Spleen (tissue), 11 donors: Measurements from ENCODE around the gene LOXL3. TPM values are rescaled to one million over a fixed set of nuclear protein-coding genes. Genes with fewer than 3 reads are reported as not detected.

Experiments
- DNase-seq: peaks from one replicate; pipeline ENCODE4 v3.0.0-alpha.2; 2020
- H3K27ac ChIP-seq, 8 donors: fragments of 200-600 bp; sonication (generic) in 7 of 8; 1 replicate in 4 of 8; 2 replicates in 4 of 8; pipeline versions ENCODE4 v1.5.0 to v1.8.0; 2016 to 2021; ENCODE audit warnings: inconsistent platforms in 4 of 8, mild to moderate bottlenecking in 4 of 8, moderate library complexity in 1 of 8
- H3K27me3 ChIP-seq, 7 donors: fragments of 200-600 bp; sonication (generic) in 6 of 7; replicated peaks in 1 of 7; 1 replicate in 4 of 7; 2 replicates in 3 of 7; pipeline versions ENCODE4 v1.5.0 to v1.8.0; 2016 to 2021; ENCODE audit warnings: inconsistent platforms in 3 of 7, mild to moderate bottlenecking in 1 of 7
- H3K36me3 ChIP-seq, 6 donors: fragments of 200-600 bp; sonication (generic) in 5 of 6; 1 replicate in 4 of 6; 2 replicates in 2 of 6; pipeline versions ENCODE4 v1.5.0 to v1.8.0; 2016 to 2021; ENCODE audit warnings: inconsistent platforms in 2 of 6
- H3K4me1 ChIP-seq, 6 donors: fragments of 200-600 bp; sonication (generic) in 5 of 6; 1 replicate in 3 of 6; 2 replicates in 3 of 6; pipeline versions ENCODE4 v1.5.0 to v1.8.0; 2016 to 2021; ENCODE audit warnings: inconsistent platforms in 3 of 6
- H3K4me3 ChIP-seq, 8 donors: fragments of 200-600 bp; sonication (generic) in 7 of 8; 1 replicate in 4 of 8; 2 replicates in 4 of 8; pipeline versions ENCODE4 v1.5.0 to v1.8.0; 2016 to 2021; ENCODE audit warnings: inconsistent platforms in 4 of 8, mild to moderate bottlenecking in 4 of 8, moderate library complexity in 2 of 8
- H3K9me3 ChIP-seq, 8 donors: fragments of 200-600 bp; sonication (generic) in 7 of 8; 1 replicate in 4 of 8; 2 replicates in 4 of 8; pipeline versions ENCODE4 v1.5.0 to v1.8.0; 2016 to 2021; ENCODE audit warnings: inconsistent platforms in 4 of 8
- POLR2A ChIP-seq, 3 donors: fragments of 450-650 bp; IDR thresholded peaks; one replicate each; pipeline ENCODE4 v1.5.1; 2017; ENCODE audit warnings: antibody characterized with exemption in 3 of 3, mild to moderate bottlenecking in 1 of 3
- POLR2AphosphoS5 ChIP-seq, 3 donors: sonication (generic); formaldehyde crosslinking; IDR thresholded peaks; one replicate each; pipeline ENCODE4 v1.5.1; 2017; ENCODE audit warnings: antibody characterized with exemption in 3 of 3
- WGBS, 5 donors: extraction: QIAGEN DNeasy Blood & Tissue Kit in 3 of 5; methylation state at CpG; one replicate each; pipeline versions ENCODE4 v1.1.5 to v1.1.7; 2013 to 2018; 5-methylcytosine and 5-hydroxymethylcytosine counted together
- intact Hi-C: fragments of 100-400 bp; cut with DNase I; formaldehyde crosslinking; loops from one replicate; pipeline ENCODE4 v1.15.0; 2023; ENCODE audit warnings: low total_unique reads
- polyA plus RNA-seq, 3 donors: library from polyadenylated mRNA; stranded (reverse); fragments of 200-250 nt; gene quantifications; one replicate each; pipeline ENCODE4 v1.2.1, GENCODE V29; 2013
- total RNA-seq, 7 donors: library from RNA; depleted of rRNA in 3 of 7; stranded (reverse); fragments of >200 nt in 3 of 7; fragmentation: NEBNext Ultra II Directional in 4 of 7; extraction: Animal tissue kit (Norgen Biotek cat#: 25700) in 4 of 7; gene quantifications; one replicate each; pipeline versions ENCODE4 v1.1.0 to v1.2.1, GENCODE V29; 2016 to 2021
- TF ChIP-seq, protein P1 (sequence below), 11 experiments: fragments of 200-600 bp in 7 of 11; fragments of 450-650 bp in 4 of 11; sonication (generic) in 4 of 11; IDR thresholded peaks in 8 of 11; conservative IDR thresholded peaks in 3 of 11; 1 replicate in 7 of 11; 2 replicates in 4 of 11; pipeline versions ENCODE4 v1.4.0 to v1.8.0; 2016 to 2021; ENCODE audit warnings: antibody characterized with exemption in 11 of 11, inconsistent platforms in 4 of 11, mild to moderate bottlenecking in 1 of 11
- donor health status: healthy with polysubstance abuse.
- donor health status: DM: no; HTN: no; CAD: no; lungs with moderate emphysema.
- donor health status: DM: no; HTN: no; CAD: no.
- donor health status: Bipolar disorder and iron deficiency.
- donor health status: healthy.
- donor health status: DM: no; HTN: no; CAD: no.
- donor health status: DM: yes; HTN: yes; CAD: no.

The LOXL3 gene
- total and polyA plus RNA-seq, 10 donors, result 1.8 to 27.4 (median 15.9) TPM

DNA sequence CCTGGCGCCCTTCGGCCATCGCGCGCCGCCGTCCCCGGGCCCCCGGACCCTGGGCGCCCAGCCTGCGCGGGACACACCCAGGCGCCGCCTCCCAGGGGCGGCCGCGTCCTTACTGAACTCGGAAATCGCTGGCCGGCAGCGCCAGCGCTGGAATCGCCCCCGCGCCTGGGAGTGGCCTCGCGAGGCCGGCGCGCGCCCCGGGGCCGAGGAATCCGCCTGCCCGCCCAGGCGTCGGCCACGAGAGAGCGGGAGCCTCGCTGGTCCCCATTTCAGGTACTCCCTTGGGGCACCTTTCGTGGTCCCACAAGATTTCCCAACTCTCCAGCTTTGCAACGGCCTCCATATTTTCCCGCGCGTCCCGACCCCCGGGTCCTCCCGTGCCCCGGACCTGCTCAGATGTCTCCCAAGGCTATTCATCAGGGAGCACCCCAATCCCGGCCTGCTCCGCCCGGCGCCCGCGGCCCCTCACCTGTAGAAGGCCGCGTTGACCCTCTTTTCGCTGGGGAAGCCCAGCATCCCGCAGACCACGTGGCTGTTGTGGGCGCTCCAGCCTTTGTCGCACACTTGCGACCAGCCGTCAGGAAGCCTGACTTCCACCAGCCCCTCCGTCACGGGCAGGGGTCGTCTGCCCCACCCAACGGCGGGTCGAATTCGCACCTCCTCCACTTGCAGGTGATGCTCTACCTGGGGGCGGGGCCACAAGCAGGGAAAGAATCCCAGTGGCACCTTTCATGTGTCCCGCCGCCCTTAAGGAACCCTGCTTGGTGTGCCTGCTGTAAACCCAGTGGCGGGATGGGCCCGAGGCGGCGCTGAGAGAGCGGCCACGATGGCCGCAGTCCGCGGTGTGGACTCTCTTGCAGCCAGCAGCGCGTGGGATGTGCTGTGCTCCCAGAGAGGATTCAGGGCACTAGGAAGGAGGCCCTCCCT lies 4.6 kb downstream of the LOXL3 start:
- WGBS, 5 donors, result 3 to 5% (median 4%) methylated on average over 52 to 85 of the region's 85 CpGs
- peak; percentile 84 for DNase-seq
- no peak for TF ChIP-seq POLR2A (IDR thresholded peaks at IDR 0.05)
- peak in 2 of 3 donors; percentile 53 to 68 for TF ChIP-seq POLR2AphosphoS5 (IDR thresholded peaks at IDR 0.05)
- Histone ChIP-seq H3K27me3 (peaks cover 0 to 29% (median 12%) of the 10 kb centered on the region in 7 donors), H3K4me1 (peaks cover 7 to 51% (median 36%) of the 10 kb centered on the region in 6 donors), H3K4me3 (peak overlapping the region; percentile 35 to 76 (median 53)), H3K27ac (peak overlapping the region in 7 of 8 donors; percentile 28 to 79 (median 60)), H3K9me3 (no peaks in the 10 kb centered on the region), H3K36me3 (no peaks in the 10 kb centered on the region)
- intact Hi-C loops, result no loop called here

DNA sequence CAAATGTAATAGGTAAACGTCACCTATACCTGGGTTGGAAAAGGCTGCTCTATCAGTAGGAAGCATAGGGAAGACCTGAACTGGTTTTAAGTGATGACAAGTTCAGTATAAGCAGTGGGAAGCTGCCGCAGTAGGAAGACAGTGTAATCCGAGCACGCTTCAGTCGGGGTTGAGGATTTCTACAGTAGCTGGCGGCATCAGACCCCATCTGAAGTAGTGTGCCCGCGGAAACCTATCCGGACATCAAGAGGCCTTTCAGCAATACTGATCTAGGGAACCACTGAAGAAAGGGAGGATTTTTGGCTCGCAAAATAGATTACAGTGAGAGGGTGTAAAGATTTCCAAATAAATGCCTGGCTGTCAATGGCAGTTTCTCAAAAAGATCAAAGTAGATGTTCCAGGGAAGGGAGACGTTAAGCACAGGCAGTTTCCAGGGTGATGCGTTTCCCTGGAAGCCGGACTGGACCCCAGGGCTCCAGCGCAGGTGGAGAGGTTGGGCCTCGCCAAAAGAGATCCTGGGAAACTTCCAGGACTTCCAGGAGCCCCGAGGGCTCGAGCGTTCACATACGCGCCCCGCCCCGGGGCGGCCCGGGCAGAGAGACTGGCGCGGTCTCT lies 5.3 kb downstream of the LOXL3 start:
- WGBS, 5 donors, result 26 to 38% (median 27%) methylated on average over 16 to 26 of the region's 26 CpGs
- DNase-seq, result no peak

DNA sequence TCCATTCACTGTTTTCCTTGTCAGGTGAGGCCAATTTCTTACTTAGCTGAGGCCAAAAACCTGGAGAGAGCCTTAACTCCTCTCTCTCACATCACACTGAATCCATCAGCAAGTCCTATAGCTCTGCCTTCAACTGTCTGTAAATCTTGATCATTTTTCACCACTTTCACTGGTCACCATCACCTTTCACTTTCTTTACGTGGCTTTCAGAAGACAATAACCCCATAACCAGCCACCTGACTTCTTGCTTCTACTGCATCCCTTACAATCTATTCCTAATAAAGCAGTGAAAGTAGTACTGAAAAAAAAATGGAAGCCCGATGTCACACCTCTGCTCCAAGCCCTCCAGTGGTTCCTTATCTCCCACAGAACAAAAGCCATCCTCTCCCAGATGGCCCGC lies 7.7 kb downstream of the LOXL3 start:
- DNase-seq, result no peak
- Histone ChIP-seq H3K36me3 (no peaks in the 10 kb centered on the region), H3K27ac (no peak overlapping the region), H3K27me3 (peaks cover 0 to 29% (median 12%) of the 10 kb centered on the region in 7 donors), H3K4me3 (no peak overlapping the region), H3K9me3 (no peaks in the 10 kb centered on the region), H3K4me1 (peaks cover 7 to 28% (median 20%) of the 10 kb centered on the region in 6 donors)
- intact Hi-C loops, result no loop called here
- WGBS, 5 donors, result 84 to 96% (median 87%) methylated on average over 3 of the region's 3 CpGs
- TF ChIP-seq POLR2A (IDR thresholded peaks at IDR 0.05) (no peak), POLR2AphosphoS5 (IDR thresholded peaks at IDR 0.05) (no peak)
- TF ChIP-seq, protein P1, sequence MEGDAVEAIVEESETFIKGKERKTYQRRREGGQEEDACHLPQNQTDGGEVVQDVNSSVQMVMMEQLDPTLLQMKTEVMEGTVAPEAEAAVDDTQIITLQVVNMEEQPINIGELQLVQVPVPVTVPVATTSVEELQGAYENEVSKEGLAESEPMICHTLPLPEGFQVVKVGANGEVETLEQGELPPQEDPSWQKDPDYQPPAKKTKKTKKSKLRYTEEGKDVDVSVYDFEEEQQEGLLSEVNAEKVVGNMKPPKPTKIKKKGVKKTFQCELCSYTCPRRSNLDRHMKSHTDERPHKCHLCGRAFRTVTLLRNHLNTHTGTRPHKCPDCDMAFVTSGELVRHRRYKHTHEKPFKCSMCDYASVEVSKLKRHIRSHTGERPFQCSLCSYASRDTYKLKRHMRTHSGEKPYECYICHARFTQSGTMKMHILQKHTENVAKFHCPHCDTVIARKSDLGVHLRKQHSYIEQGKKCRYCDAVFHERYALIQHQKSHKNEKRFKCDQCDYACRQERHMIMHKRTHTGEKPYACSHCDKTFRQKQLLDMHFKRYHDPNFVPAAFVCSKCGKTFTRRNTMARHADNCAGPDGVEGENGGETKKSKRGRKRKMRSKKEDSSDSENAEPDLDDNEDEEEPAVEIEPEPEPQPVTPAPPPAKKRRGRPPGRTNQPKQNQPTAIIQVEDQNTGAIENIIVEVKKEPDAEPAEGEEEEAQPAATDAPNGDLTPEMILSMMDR (IDR thresholded peaks at IDR 0.05 in 8 of 11, conservative IDR thresholded peaks at IDR 0.05 in 3 of 11), result no peak

More for the DNA sequence above, 5.3 kb downstream of the LOXL3 start:
- Histone ChIP-seq H3K27me3 (peaks cover 0 to 29% (median 12%) of the 10 kb centered on the region in 7 donors), H3K4me3 (peak overlapping the region; percentile 35 to 76 (median 53)), H3K36me3 (no peaks in the 10 kb centered on the region), H3K9me3 (no peaks in the 10 kb centered on the region), H3K27ac (peak overlapping the region in 7 of 8 donors; percentile 28 to 79 (median 60)), H3K4me1 (peaks cover 7 to 44% (median 28%) of the 10 kb centered on the region in 6 donors)
- intact Hi-C loops, result no loop called here
- no peak for TF ChIP-seq POLR2AphosphoS5 (IDR thresholded peaks at IDR 0.05)
- TF ChIP-seq, protein P1 (IDR thresholded peaks at IDR 0.05 in 8 of 11, conservative IDR thresholded peaks at IDR 0.05 in 3 of 11), result no peak
- TF ChIP-seq POLR2A (IDR thresholded peaks at IDR 0.05), result no peak

DNA sequence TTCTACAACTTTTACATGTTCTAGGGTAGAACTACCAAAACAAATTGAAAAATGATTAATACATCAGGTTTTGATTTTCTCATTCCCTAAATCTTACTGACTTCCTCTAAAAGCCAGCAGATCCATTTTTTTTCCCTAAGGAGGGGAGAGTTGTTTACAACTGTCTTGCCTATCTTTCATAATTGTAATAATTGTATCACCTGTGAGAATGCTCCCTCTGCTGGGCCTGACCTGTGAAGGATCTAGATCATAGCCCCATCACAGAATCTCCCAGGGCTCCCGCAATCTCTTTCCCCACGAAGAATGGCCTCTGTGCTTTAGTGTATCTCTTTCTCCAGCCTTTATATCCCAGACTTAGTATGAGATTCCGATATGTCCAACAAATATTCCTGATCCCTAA lies 9.1 kb downstream of the LOXL3 start:
- no peak overlapping the region for H3K27ac ChIP-seq
- peaks cover 4 to 31% (median 16%) of the 10 kb centered on the region in 6 donors for H3K4me1 ChIP-seq
- intact Hi-C loops, result no loop called here
- no peak for DNase-seq
- no peaks in the 10 kb centered on the region for H3K9me3 ChIP-seq
- no peak overlapping the region for H3K4me3 ChIP-seq
- no peaks in the 10 kb centered on the region for H3K36me3 ChIP-seq
- TF ChIP-seq, protein P1 (IDR thresholded peaks at IDR 0.05 in 8 of 11, conservative IDR thresholded peaks at IDR 0.05 in 3 of 11), result peak in 2 of 11 experiments; percentile 12 to 29
- TF ChIP-seq POLR2A (IDR thresholded peaks at IDR 0.05) (no peak), POLR2AphosphoS5 (IDR thresholded peaks at IDR 0.05) (no peak)
- 85 to 93% (median 89%) methylated on average over 3 of the region's 3 CpGs for WGBS, 5 donors
- peaks cover 0 to 23% (median 12%) of the 10 kb centered on the region in 7 donors for H3K27me3 ChIP-seq
